ENCODE measurements around the gene RAD51B.

The RAD51B gene

GRCh38 chr14:68528040-68528687 is 708.6 kb downstream of the RAD51B start:
- no peak for DNase-seq (ENCODE audit: low read depth, low spot score)
- no peak overlapping the region for H3K4me3 ChIP-seq
- no peak overlapping the region for H3K27ac ChIP-seq
- H3K9ac ChIP-seq (ENCODE audit: insufficient read length): no peak overlapping the region
- H3K9me3 ChIP-seq (ENCODE audit: low read depth, low read length): peaks cover 13% of the 10 kb centered on the region; the same call in 1 of the 2 replicates
- TF ChIP-seq EZH2 (IDR thresholded peaks at IDR 0.05) (no peak), POLR2AphosphoS5 (IDR thresholded peaks at IDR 0.05; ENCODE audit: borderline replicate concordance, low read depth, low read length) (no peak), FOXP2 (optimal IDR thresholded peaks at IDR 0.05; ENCODE audit: control extremely low read depth, extremely low read length, insufficient read depth) (no peak)
- no peaks in the 10 kb centered on the region; the same call in 1 of the 2 replicates for H3K36me3 ChIP-seq (ENCODE audit: insufficient read depth, low read length)

DNA sequence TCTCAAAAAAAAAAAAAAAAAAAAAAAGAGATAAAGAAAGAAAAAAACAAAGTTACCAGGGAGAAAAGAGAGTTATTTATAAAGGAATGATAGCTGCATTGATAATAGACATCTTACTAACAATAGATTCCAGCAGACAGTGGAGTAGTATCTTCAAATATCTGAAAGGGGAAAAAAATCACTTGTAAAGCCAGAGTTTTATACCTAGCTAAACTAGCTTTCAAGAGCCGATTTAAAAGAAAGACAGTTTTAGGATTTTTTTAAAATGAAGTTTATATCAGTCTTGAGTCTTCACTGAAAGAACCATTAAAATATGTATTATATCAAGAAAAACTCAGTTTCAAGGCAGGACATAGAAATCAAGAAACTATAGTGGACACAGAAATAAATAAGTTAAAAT is 710.9 kb downstream of the RAD51B start:
- H3K9me3 ChIP-seq (ENCODE audit: low read depth, low read length): peaks cover 13% of the 10 kb centered on the region; the same call in 1 of the 2 replicates
- TF ChIP-seq POLR2AphosphoS5 (IDR thresholded peaks at IDR 0.05; ENCODE audit: borderline replicate concordance, low read depth, low read length): no peak
- TF ChIP-seq FOXP2 (optimal IDR thresholded peaks at IDR 0.05; ENCODE audit: control extremely low read depth, extremely low read length, insufficient read depth): no peak
- no peak for TF ChIP-seq EZH2 (IDR thresholded peaks at IDR 0.05)

DNA sequence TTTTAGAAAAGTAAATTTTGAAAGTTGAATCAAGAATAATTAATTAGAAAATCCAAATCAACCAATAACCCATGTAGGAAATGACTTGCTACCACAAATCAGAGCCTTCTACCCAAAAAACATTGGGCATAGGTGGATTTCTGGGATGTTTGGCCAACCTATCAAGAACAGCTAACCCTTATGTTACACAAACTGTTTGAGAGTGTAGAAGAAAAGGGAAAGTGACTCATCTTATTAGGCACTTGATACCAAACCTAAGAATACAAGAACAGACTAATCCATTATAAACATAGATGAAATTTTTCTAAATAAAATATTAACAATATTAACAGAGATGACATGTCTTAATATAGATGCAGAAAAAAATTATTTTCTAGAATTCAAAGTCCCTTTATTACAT is 712.9 kb downstream of the RAD51B start:
- no peak for DNase-seq (ENCODE audit: low read depth, low spot score)
- H3K9me3 ChIP-seq (ENCODE audit: low read depth, low read length): peaks cover 13% of the 10 kb centered on the region; the same call in 1 of the 2 replicates
- TF ChIP-seq FOXP2 (optimal IDR thresholded peaks at IDR 0.05; ENCODE audit: control extremely low read depth, extremely low read length, insufficient read depth) (no peak), POLR2AphosphoS5 (IDR thresholded peaks at IDR 0.05; ENCODE audit: borderline replicate concordance, low read depth, low read length) (no peak), EZH2 (IDR thresholded peaks at IDR 0.05) (no peak)
- H3K36me3 ChIP-seq (ENCODE audit: insufficient read depth, low read length): no peaks in the 10 kb centered on the region; the same call in 1 of the 2 replicates
- no peak overlapping the region for H3K9ac ChIP-seq (ENCODE audit: insufficient read length)
- no peak overlapping the region for H3K4me3 ChIP-seq
- H3K27ac ChIP-seq: no peak overlapping the region

More for the DNA sequence above, 710.9 kb downstream of the RAD51B start:
- Histone ChIP-seq H3K27ac (no peak overlapping the region), H3K9ac (ENCODE audit: insufficient read length) (no peak overlapping the region), H3K36me3 (ENCODE audit: insufficient read depth, low read length) (no peaks in the 10 kb centered on the region; the same call in 1 of the 2 replicates), H3K4me3 (no peak overlapping the region)
- no peak for DNase-seq (ENCODE audit: low read depth, low spot score)

DNA sequence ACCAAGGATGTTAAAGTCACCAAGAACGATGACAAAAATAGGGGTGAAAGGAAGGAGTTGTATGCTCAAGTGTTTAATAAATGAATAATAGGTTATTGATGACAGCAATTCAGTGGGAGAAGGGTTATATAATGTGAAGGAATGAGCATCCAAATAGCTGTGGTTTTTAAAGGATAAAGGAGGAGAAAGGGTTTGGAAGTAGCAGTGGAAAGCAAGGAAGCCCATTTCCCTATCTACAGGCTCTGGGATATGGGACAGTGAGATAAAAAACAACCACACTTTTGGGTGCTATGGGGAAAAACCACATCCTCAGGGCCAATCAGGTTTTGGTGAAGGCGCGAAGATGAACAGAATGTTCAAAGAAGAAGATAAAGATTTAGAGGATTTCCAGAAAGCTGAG is 714.7 kb downstream of the RAD51B start:
- no peak overlapping the region for H3K9ac ChIP-seq (ENCODE audit: insufficient read length)
- DNase-seq (ENCODE audit: low read depth, low spot score): no peak
- no peaks in the 10 kb centered on the region; the same call in 1 of the 2 replicates for H3K36me3 ChIP-seq (ENCODE audit: insufficient read depth, low read length)
- no peak overlapping the region for H3K4me3 ChIP-seq
- TF ChIP-seq POLR2AphosphoS5 (IDR thresholded peaks at IDR 0.05; ENCODE audit: borderline replicate concordance, low read depth, low read length) (no peak), EZH2 (IDR thresholded peaks at IDR 0.05) (no peak), FOXP2 (optimal IDR thresholded peaks at IDR 0.05; ENCODE audit: control extremely low read depth, extremely low read length, insufficient read depth) (no peak)
- peaks cover 11% of the 10 kb centered on the region; the same call in 1 of the 2 replicates for H3K9me3 ChIP-seq (ENCODE audit: low read depth, low read length)
- no peak overlapping the region for H3K27ac ChIP-seq

DNA sequence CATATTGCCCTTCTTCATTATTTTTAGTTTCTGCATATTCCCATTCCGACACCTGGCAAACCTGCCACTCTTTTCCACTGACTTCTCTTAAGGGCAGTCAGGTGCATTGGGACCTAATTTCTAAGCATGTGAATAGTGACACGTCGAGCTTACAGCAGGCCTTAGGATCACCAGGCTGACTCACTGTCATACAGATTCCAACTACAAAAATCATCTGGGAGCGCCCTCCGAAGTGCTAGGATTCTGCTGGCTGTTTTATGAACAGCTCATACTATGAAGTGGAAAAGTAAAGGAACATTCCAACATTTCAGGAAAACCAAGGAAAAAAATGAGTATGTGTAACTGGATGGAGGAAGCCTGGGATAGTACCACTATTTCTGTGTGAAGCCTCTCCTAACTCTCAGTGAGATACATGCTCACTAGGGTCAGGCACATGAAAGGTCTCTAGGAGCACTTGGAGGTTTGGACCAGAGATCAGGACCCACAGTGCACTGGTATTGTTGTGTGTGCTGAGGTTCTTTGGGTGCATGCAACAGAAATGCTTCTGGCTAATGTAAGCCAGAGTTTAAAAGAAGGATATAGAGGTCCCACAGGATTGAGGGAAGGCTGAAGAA is 715.9 kb downstream of the RAD51B start:
- H3K9me3 ChIP-seq (ENCODE audit: low read depth, low read length): peaks cover 6% of the 10 kb centered on the region; the same call in 1 of the 2 replicates
- H3K4me3 ChIP-seq: no peak overlapping the region
- H3K36me3 ChIP-seq (ENCODE audit: insufficient read depth, low read length): no peaks in the 10 kb centered on the region
- H3K27ac ChIP-seq: no peak overlapping the region
- DNase-seq (ENCODE audit: low read depth, low spot score): no peak
- no peak overlapping the region for H3K9ac ChIP-seq (ENCODE audit: insufficient read length)
- TF ChIP-seq EZH2 (IDR thresholded peaks at IDR 0.05) (no peak), POLR2AphosphoS5 (IDR thresholded peaks at IDR 0.05; ENCODE audit: borderline replicate concordance, low read depth, low read length) (no peak), FOXP2 (optimal IDR thresholded peaks at IDR 0.05; ENCODE audit: control extremely low read depth, extremely low read length, insufficient read depth) (no peak)

GRCh38 chr14:68536018-68536410 is 716.4 kb downstream of the RAD51B start:
- Histone ChIP-seq H3K27ac (no peak overlapping the region), H3K4me3 (no peak overlapping the region), H3K36me3 (ENCODE audit: insufficient read depth, low read length) (no peaks in the 10 kb centered on the region), H3K9me3 (ENCODE audit: low read depth, low read length) (peaks cover 6% of the 10 kb centered on the region; the same call in 1 of the 2 replicates), H3K9ac (ENCODE audit: insufficient read length) (no peak overlapping the region)
- TF ChIP-seq EZH2 (IDR thresholded peaks at IDR 0.05): no peak
- no peak for TF ChIP-seq FOXP2 (optimal IDR thresholded peaks at IDR 0.05; ENCODE audit: control extremely low read depth, extremely low read length, insufficient read depth)
- TF ChIP-seq POLR2AphosphoS5 (IDR thresholded peaks at IDR 0.05; ENCODE audit: borderline replicate concordance, low read depth, low read length): no peak
- DNase-seq (ENCODE audit: low read depth, low spot score): no peak

- TF ChIP-seq EZH2 (IDR thresholded peaks at IDR 0.05) (no peak), POLR2AphosphoS5 (IDR thresholded peaks at IDR 0.05; ENCODE audit: borderline replicate concordance, low read depth, low read length) (no peak), FOXP2 (optimal IDR thresholded peaks at IDR 0.05; ENCODE audit: control extremely low read depth, extremely low read length, insufficient read depth) (no peak)
- Histone ChIP-seq H3K4me3 (no peak overlapping the region), H3K9ac (ENCODE audit: insufficient read length) (no peak overlapping the region), H3K9me3 (ENCODE audit: low read depth, low read length) (no peaks in the 10 kb centered on the region), H3K27ac (no peak overlapping the region), H3K36me3 (ENCODE audit: insufficient read depth, low read length) (no peaks in the 10 kb centered on the region)
- no peak for DNase-seq (ENCODE audit: low read depth, low spot score)
These were observed 719.1 kb downstream of the RAD51B start for GRCh38 chr14:68538639-68539038.

DNA sequence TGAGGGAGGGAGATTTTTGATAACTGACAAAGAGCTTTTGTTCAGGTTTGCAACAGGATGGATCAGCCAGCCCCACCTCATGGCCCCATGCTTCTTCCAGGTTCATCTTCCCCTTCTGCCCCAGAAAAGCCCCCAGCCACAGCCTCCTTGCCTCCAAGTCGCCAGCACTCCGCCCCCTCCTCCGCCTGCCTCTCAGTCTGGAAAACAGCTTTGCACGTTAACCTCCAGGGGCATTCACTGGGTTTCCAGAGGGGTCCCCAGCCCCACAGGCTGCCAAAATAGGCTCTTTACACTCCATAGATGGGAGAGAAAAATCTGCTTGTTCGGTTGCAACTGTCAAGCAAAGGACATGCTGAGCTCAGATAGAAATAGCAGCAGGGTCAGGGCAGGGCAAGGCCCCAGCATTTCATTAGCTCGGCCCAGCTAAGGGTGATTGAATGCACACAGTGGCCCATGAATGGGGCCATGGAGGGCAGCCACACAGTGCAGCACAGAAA is 719.7 kb downstream of the RAD51B start:
- TF ChIP-seq POLR2AphosphoS5 (IDR thresholded peaks at IDR 0.05; ENCODE audit: borderline replicate concordance, low read depth, low read length): no peak
- no peak for TF ChIP-seq EZH2 (IDR thresholded peaks at IDR 0.05)

More for the DNA sequence above, 719.7 kb downstream of the RAD51B start:
- no peak overlapping the region for H3K9ac ChIP-seq (ENCODE audit: insufficient read length)
- no peak overlapping the region for H3K4me3 ChIP-seq
- H3K36me3 ChIP-seq (ENCODE audit: insufficient read depth, low read length): no peaks in the 10 kb centered on the region
- no peak overlapping the region for H3K27ac ChIP-seq
- H3K9me3 ChIP-seq (ENCODE audit: low read depth, low read length): no peaks in the 10 kb centered on the region
- no peak for DNase-seq (ENCODE audit: low read depth, low spot score)
